AG04450 (cell line): Measurements from ENCODE around the gene SLC26A1. TPM values are rescaled to one million over a fixed set of nuclear protein-coding genes. Genes with fewer than 3 reads are reported as not detected.

Experiments
- CTCF ChIA-PET: fragments of 300-600, 350-600 bp; formaldehyde crosslinking; extraction: SDS; loops from one replicate; lab custom pipeline; 2022; ENCODE audit warnings: antibody characterized with exemption, inconsistent platforms; lab: Charles Lee
- POLR2A ChIA-PET: fragments of 350-600 bp; formaldehyde crosslinking; extraction: SDS; loops from one replicate; lab custom pipeline; 2021; ENCODE audit warnings: antibody characterized with exemption, inconsistent platforms; lab: Yijun Ruan, JAX
- DNase-seq: peaks from one replicate; pipeline ENCODE4 v3.0.0-alpha.2; 2011; ENCODE audit warnings: low read depth, low spot score
- H3K27ac ChIP-seq: one replicate; pipeline ENCODE4 v1.5.1; 2012; ENCODE audit warnings: low read depth, low read length, control low read depth
- H3K27me3 ChIP-seq: one replicate; pipeline ENCODE4 v1.6.0; 2012; ENCODE audit warnings: low read length; ENCODE audit not compliant: control insufficient read depth, insufficient read depth
- H3K4me3 ChIP-seq: 2 replicates; pipeline ENCODE4 v1.5.1; 2011; ENCODE audit warnings: mild to moderate bottlenecking, low read depth, low read length, control low read depth
- H3K9me3 ChIP-seq: 2 replicates; pipeline ENCODE4 v1.5.1; 2012; ENCODE audit warnings: low read length; ENCODE audit not compliant: control insufficient read depth, insufficient read depth
- polyA plus RNA-seq: library from polyadenylated mRNA; depleted of rRNA; stranded (reverse); fragments of >200 nt; gene quantifications from 2 replicates; pipeline ENCODE4 v1.2.3, GENCODE V29; 2011
- TF ChIP-seq, protein P1 (sequence below): IDR thresholded peaks from 2 replicates; pipeline ENCODE4 v1.5.1; 2011; ENCODE audit warnings: low read depth, low read length, control low read depth, inconsistent platforms

SLC26A1 gene
- polyA plus RNA-seq, 1 experiment = 0.05 TPM

- no peak overlapping the region for H3K27ac ChIP-seq
- TF ChIP-seq, protein P1, sequence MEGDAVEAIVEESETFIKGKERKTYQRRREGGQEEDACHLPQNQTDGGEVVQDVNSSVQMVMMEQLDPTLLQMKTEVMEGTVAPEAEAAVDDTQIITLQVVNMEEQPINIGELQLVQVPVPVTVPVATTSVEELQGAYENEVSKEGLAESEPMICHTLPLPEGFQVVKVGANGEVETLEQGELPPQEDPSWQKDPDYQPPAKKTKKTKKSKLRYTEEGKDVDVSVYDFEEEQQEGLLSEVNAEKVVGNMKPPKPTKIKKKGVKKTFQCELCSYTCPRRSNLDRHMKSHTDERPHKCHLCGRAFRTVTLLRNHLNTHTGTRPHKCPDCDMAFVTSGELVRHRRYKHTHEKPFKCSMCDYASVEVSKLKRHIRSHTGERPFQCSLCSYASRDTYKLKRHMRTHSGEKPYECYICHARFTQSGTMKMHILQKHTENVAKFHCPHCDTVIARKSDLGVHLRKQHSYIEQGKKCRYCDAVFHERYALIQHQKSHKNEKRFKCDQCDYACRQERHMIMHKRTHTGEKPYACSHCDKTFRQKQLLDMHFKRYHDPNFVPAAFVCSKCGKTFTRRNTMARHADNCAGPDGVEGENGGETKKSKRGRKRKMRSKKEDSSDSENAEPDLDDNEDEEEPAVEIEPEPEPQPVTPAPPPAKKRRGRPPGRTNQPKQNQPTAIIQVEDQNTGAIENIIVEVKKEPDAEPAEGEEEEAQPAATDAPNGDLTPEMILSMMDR = no peak
- no peak overlapping the region for H3K4me3 ChIP-seq
- H3K9me3 ChIP-seq = peaks cover 12% of the 10 kb centered on the region
- ChIA-PET POLR2A (no interaction called here), CTCF (no interaction called here)
- peaks cover 74% of the 10 kb centered on the region for H3K27me3 ChIP-seq
- no peak for DNase-seq
Observed at GRCh38 chr4:1004557-1005485, 11.6 kb upstream of the SLC26A1 start.

DNA sequence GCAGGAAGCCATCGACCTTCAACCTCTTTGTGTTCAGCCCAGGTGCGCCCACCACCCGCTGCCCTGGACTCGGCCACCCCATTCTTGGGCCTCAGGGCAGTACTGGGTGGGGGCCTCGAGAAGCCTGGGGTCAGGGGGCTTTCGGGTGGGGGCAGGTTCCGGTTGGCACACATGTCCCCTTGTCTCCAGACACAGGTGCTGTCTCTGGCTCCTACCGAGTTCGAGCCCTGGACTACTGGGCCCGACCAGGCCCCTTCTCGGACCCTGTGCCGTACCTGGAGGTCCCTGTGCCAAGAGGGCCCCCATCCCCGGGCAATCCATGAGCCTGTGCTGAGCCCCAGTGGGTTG, 10.8 kb upstream of the SLC26A1 start:
- Histone ChIP-seq H3K27ac (no peak overlapping the region), H3K27me3 (peaks cover 74% of the 10 kb centered on the region), H3K9me3 (peaks cover 12% of the 10 kb centered on the region), H3K4me3 (no peak overlapping the region)
- no peak for DNase-seq
- CTCF ChIA-PET = no interaction called here
- TF ChIP-seq, protein P1 = no peak
- POLR2A ChIA-PET = no interaction called here

GRCh38 chr4:1003271-1004070, 10.3 kb upstream of the SLC26A1 start:
- ChIA-PET POLR2A (no interaction called here), CTCF (no interaction called here)
- no peak for DNase-seq
- Histone ChIP-seq H3K27me3 (peaks cover 69% of the 10 kb centered on the region), H3K4me3 (no peak overlapping the region), H3K9me3 (peaks cover 8% of the 10 kb centered on the region), H3K27ac (no peak overlapping the region)
- TF ChIP-seq, protein P1 = no peak

DNA sequence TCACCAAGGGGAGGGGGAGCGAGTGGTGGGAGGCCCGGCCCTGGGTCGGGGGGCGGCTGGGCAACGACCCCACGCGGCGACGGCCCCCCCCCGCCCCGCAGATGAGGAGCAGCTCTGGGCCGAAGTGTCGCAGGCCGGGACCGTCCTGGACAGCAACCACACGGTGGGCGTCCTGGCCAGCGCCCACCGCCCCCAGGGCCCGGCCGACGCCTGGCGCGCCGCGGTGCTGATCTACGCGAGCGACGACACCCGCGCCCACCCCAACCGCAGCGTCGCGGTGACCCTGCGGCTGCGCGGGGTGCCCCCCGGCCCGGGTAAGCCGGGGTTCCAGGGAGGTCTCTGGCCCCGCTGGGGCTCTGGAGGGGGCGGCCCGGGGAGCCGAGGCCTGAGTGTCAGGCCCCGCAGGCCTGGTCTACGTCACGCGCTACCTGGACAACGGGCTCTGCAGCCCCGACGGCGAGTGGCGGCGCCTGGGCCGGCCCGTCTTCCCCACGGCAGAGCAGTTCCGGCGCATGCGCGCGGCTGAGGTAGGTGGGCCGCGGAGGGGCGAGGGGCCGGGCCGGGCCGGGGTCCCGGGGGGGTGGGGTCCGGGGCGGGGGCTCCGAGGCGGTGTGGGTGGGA, 9.5 kb upstream of the SLC26A1 start:
- ChIA-PET POLR2A (interaction anchor here (1.4 kb wide), 1 partner anchor 15 kb away, joined by 4 read pairs; no protein-coding TSS in a partner anchor), CTCF (no interaction called here)
- peaks cover 69% of the 10 kb centered on the region for H3K27me3 ChIP-seq
- TF ChIP-seq, protein P1 = no peak
- H3K9me3 ChIP-seq = peaks cover 8% of the 10 kb centered on the region
- H3K27ac ChIP-seq = no peak overlapping the region
- H3K4me3 ChIP-seq = no peak overlapping the region
- DNase-seq = no peak
